Central memory CD4-positive, alpha-beta T cell (primary cell): ENCODE data around the gene DMPK.
"Not testable (repeated sequence)": the region's sequence is repeated elsewhere in the genome, so short reads cannot be mapped to it uniquely, and the experiment has no call there.

Experiments
- DNase-seq: peaks from one replicate; pipeline ENCODE4 v3.0.0; 2022

DMPK gene

DNA sequence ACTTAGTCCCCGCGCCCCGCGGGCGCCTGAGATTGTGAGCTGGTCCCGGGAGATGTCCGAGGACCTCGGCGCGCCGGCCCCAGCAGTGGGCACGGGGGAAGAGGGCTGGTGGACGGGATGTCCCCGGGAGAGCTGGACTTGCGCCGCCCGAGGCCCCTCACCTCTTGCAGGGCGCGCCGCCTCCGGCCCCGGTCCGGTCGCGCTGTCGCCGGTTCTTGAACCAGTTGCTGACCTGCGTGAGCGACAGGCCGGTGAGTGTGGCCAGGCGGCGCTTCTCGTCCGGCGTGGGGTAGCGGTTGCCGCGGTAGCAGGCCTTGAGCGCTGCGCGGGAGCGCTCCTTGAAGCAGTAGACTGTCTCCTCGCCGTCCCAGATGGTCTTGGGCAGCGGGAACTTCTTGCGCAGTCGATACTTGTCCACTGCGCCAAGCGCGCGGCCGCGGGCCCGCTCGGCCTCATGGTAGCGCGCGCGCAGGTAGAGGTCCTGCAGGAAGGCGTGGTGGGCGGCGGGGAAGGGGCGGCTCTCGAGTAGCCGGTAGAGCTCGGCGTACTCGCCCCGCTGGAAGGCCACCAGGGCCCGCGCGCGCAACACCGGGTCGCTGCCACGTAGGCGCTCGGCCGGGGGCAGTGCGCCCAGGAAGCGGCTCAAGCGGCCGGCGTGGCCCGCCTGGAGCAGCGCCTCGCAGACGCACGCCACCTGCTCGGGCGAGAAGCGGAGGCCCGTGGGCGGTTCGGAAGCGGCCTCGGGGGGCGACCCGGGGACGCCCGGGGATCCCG lies 14.2 kb downstream of the DMPK start:
- no peak for DNase-seq

DNA sequence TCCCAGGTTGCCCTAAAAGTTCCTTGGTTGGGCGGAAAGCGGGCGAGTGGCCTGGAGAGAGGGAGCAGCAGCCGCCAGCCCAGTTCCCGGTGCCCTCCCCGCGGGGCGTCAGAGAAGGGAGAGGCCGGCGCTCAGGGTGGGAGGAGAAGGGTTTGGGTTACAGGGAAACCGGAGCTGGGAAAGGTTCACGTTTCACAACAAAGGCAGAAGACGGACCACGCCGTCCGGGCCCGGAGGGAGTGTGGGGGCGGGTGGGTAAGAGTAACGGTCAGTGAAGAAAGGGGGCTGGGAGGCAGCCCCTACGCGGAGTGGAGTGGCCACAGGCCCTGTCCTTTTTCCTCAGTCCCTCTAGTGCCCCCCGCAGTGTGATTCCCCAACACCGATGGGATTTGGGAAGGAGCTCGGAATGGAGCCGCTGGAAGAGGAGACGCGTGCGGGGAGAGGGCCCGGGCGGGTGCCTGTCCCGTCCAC lies 14.8 kb downstream of the DMPK start:
- no peak for DNase-seq

DNA sequence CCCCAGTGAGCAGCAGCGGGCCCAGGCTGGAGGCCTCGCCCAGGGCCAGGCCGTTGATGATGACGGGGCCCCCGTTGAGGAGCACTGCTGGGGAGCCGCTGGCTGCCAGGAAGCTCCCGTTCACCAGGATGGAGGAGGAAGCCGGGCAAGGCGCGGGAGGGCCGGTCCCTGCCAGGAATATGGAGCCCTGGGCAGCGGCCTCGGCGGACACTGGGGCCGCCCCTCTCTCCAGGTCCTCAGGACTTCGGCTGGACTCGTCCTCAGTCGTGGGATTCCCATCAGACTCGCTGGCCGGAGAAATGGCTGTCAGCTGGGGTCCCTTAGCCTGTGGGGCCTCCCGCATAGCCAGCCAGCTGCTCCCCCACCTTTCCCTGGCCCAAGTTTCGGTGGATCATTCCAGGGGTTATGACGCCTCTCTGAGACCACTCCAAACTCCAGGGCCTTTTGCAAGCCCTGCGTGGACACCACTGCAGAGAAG lies 15.4 kb downstream of the DMPK start:
- no peak for DNase-seq

DNA sequence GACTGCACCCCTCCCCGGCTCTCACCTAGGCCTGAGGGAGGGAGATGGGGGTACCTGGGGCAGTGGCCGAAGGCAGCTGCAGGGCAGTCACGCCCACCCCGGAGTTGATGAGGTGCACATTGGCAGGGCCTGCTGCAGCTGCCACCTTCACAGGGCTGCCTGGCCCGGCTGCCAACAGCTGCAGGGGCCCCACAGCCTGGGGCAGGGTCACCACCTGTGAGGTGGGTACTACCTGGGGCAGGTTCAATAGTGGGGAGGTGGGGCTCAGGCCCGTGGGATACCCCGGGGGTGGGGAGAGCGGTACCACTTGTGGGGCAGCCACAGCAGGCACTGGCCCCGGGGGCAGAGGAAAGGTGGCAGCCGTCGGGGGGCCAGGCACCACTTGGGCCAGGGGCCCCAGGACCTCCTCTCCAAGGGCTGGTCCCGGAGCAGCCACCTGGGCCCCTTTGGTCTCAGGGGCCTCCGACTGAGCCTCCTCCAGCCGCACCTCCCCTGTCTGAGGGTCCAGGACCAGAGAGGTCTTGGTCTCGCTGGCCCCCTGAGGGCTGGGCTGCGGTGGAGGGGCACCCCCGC lies 15.9 kb downstream of the DMPK start:
- DNase-seq: no peak

DNA sequence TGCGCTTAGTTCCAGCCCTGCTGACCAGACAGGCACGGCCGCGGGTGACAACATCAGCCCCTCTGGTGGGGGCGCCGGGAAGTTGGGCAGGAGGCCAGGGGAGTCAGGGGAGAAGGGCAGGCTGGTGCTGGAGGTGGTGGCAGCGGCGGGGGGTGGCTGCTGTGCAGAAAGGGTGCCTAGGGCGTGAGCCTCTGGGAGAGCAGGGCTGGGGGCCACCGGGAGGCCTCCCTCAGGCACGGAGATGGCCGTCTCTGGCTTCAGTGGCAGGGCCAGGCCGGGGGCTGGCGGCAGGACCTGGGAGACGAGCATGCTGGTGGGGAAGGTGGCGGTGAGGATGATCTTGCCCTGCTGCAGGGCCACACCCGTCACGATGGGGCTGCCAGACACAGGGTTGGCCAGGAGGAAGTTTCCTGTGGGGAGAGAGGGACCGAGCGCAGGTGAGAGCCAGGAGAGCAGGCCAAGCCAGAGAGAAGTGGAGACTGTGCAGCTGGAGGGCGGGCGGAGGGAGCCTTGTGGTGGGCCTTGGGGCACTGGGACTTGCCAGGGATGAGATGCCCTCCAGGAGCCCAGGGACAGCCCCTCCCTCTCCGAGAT lies 16.5 kb downstream of the DMPK start:
- DNase-seq: no peak

DNA sequence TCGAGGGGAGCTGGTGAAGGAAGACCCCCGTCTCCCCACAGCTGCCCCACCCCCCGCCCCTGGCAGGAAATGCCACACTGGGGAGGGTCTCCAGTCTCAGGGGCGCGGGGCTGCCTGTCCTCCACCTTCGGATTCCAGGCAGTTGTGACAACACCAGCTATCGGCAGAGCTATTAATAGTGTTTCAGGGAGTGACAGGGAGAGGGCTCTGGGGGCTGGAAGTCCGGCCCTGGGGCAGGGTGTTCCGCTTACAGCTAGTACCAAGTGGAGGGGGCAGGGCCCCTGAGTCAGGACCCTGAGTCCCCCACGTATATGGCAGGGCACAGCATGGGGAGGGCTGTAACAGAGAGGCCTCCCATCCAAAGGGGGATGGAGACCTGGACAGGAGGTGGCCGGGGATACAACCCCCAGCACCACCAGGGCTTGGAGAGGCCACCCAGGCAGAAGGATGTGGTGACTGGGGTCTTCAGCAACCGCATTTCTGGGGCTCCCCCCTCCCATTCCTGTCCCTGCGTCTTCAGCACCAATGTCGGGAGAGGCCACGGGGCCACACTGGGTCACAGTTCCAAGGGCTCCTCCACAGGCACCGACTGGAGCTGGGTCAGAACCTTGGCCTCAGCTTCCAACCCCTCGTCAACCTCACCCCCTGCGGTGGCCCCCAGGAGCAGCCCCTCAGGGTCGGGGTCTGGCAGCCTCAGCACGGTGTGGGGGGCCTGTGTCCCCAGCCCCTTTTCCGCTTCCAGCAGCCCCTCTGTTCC lies 17.2 kb downstream of the DMPK start:
- no peak for DNase-seq

DNA sequence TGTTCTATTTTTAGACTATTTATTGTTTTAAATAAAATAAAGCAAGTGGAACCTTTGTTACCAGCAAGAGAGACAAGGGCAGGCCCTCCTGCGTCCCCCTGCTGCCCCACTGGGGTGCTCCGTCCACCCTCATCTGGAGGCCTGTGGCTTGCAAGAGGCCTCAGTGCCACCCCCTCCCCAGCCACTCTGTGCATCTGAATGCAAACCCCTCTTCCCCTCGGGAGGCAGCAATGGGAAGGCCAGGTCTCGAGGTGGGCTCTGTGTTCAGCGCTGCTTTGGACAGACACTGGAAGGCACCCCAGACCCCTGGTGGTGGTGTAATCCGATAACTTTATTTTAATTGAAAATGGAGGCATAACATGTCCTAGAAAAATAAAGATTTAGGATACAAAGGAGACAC lies 17.8 kb downstream of the DMPK start:
- no peak for DNase-seq

DNA sequence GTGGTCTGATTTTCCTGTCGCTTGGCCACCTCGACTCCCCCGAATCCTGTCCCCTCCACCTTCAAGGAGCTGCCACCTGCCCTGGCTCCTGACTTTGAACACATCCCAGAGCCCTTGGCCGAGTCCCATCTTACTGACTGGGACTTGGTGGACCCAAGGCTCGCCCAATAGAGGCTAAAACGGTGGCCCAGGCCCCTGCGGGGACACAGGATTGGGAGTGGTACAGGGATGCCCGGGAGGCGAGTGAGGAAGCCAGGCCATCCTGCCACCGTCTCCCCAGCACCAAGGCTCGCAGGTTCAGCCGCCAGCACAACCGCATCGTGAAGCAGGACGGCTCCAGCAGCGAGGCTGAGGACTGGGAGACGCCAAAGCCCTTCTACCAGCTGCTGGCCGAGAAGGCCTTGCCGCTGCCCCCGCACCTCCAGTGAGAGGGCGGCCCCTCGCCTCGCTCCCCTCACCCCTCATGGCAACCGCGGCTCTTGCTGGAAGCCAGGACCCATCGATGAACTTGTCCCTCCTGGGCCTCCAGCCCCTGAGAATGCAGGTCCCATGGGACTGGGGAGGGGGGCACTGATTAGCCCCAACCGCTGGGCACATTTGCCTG lies 18.5 kb downstream of the DMPK start:
- DNase-seq: no peak

DNA sequence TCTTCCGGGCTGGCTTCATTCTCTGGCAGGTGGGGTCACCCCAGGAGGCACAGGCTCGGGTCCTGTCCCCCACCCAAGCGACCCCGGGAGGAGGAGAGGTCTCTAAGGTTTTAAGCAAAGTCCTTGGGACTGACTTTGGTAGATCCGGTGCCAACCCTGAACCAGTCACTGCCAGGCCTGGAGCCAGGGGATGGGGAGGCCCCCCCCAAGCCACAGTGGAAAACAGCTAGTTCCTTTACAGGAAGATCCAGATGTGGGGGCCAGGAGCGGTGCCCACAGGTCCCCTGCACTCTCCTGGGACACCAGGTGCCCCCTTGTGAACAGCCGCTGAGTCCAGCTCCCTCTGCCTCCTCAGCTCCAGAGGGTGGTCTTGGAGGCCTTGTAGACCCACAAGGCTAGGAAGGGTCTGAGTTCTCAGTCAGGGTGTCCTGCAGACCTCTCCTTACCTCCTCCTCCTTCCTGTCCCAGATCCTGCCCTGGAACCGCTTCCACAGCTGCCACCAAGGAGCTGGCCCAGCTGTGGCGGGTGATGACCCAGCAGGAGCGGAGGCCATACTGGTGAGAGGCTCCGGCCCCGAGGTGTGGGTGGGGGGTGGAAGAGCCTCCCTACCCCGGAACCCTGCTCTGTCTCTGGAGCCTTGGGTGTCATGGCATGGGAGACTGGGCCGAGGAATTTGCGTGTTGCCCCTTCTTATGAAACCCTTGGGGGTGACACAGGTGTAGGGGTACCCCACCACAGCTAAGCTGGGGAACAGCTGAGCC lies 19.2 kb downstream of the DMPK start:
- DNase-seq: no peak

DNA sequence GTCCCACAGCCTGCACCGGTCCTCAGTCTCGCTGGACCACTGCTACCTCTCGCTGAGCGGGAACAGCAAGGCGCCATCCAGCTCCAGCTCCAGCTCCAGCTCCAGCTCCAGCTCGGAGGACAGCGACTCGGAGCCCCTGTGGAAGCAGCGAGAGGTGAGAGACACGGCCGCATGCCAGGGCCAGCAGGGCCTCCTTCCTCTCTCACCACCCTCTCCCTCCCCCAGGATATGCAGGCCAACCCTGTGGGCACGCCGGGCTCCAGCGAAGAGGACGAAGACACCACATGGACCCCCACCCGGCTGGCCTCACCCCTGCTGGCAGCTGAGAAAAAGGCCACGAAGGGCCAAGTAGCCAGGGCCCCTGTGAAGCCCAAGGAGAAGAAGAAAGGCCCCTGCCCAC lies 20.6 kb downstream of the DMPK start:
- no peak for DNase-seq

DNA sequence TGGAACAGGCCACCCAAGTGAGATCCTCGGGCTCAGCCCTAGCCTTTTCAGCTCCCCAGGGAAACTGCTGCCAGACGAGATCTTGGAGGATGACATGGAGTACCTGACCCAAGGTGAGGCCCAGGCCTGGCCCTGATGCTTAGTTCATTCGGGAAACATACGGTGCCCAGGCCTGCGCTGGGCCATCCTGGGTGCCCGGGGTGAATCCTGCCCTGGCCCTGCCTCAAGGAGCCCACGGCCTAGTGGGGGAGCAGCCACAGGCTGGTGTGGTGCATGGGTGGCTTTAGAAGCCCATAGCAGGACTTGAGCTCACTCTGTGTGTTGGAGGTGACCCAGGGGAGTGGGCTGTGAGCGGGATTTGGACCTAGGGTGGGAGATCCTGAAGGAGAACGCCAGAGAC lies 23.4 kb downstream of the DMPK start:
- DNase-seq: no peak

DNA sequence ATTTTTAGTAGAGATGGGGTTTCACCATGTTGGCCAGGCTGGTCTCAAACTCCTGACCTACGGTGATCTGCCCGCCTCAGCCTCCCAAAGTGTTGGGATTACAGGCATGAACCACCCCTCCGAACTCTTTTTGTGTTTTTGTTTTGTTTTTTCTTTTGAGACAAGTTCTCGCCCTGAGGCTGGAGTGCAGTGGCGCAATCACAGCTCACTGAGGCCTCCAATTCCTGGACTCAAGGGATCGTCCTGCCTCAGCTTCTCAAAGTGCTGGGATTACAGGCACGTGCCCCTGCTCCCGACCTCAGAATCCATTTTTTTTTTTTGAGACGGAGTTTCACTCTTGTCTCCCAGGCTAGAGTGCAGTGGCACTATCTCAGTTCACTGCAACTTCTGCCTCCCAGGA lies 24.6 kb downstream of the DMPK start:
- DNase-seq: no peak

DNA sequence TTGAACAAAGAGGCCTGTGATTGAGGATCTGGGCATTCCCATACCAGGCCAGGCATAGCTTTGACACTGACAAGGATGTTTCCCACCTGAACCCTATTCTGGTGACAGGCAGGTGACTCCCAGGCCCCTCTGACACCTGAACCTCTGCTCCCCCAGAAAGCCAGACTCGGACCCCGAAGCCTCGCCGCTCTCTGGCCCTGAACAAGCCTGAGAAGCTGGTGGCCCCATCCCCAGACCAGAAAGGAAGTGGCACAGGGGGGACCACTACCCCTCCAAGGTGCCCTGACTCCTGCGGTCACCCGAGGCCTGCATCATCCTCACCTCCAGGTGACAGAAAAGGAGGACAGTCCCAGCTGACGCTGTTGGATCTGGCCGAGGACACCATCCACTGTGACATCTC lies 28.0 kb downstream of the DMPK start:
- no peak for DNase-seq

DNA sequence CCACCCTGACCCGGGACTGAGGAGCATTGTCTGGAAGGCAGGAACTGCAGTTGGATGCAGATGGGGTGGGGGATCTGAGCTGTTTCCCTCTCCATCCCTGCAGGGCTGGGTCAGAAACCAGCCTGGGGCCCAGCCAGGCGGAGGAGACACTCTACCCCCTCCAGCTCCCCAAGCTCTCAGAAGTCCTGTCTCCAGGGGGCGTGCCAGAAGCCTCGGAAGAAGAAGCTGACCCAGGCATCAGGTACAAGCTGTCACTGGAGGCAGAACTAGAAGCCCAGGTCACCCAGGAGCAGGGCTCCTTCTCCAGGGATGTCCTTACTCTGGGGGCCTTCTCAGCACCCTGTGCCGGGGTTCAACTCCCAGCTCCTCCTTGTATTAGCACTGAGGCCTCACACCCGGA lies 28.7 kb downstream of the DMPK start:
- no peak for DNase-seq

DNA sequence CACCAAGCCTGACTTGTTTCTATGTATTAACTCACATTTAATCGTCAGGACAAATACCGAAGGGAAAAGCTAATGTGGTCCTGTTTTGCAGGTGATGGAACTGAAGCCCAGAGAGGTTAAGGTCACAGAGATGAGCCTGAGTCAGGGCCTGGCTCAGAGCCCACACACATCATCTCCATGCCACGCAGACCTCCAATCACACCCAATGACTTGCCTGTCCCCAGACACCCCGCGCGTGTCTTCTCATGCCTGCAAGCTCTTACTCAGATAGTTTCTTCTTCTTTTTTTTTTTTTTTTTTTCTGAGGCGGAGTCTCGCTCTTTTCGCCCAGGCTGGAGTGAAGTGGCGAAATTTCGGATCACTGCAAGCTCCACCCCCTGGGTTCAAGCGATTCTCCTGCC lies 29.7 kb downstream of the DMPK start:
- no peak for DNase-seq

DNA sequence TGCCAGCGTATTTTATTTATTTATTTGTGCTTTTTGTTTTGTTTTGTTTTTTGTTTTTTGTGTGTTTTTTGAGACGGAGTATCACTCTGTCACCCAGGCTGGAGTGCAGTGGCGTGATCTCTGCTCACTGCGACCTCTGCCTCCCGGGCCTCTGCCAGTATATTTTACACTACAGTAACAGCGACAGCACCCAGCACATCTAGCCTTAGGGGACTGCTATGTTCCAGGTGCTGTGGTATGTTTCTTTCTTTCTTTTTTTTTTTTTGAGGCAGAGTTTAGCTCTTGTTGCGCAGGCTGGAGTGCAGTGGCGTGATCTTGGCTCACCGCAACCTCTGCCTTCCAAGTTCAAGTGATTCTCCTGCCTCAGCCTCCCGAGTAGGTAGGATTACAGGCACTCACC lies 30.8 kb downstream of the DMPK start:
- DNase-seq: not testable (repeated sequence)

DNA sequence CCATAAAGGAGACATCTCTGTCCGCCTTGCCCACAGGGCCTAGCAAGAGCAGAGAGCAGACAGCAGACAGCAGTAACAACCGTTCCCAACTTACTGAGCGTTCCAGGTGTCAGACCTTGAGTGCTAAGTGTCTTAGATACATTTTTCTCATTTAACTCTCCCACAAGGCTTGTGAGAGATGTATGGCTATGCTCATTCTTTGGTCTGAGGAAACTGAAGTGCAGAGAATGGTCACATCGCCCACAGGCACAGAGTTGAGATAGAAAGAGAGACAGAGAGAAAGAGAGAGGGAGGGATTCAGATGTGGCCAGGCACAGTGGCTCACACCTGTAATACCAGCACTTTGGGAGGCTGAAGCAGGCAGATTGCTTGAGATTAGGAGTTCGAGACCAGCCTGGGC lies 34.8 kb downstream of the DMPK start:
- DNase-seq: no peak

DNA sequence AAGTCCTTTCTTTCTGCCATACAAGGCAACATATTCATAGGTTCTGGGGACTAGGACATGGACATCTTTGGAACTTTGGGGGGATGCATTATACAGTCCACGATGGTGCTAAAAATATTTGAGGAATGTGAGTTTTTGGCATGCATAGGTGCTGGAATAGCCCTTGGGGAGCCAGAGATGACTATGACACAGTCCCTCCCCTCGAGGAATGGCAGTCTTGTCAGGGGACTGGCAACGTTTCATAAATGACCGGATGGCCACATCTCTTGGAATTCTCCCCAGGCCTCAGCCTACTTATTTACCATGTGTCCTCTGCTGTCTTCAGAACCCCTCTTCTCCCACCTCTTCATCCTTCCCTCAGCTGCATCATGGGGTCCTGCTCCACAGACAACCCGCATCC lies 35.4 kb downstream of the DMPK start:
- no peak for DNase-seq

DNA sequence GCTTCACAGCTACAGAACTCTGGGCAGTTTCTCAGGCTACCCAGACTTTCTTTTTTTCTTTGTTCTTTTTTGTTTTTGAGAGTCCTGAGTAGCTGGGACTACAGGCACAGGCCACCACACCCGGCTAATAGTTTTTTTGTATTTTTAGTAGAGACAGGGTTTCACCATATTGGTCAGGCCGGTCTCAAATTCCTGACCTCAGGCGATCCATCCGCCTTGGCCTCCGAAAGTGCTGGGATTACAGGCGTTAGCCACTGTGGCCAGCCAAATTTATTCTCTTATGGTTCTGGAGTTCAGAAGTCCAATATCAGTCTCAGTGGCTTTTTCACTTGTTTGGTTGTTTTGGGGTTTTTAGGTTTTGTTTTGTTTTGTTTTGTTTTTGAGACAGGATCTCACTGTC lies 36.7 kb downstream of the DMPK start:
- DNase-seq: no peak

DNA sequence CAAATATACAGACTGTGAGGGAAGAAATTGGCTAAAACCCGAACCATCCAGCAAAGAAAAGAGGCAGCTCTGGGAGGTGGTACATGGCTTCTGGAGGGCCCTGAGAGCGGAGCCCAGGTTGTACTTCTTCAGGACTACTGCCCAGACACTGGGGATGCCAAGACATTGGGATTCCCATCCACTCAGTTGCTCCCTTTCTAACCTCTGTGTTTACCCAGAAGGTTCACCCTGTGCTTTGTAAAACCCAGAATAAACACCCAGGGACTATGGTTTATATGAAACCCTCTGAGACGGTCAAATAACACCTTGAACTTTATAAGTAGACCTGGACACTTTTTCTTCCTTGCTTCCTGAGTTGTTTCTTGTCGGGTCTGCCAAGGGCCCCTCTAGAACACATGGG lies 39.3 kb downstream of the DMPK start:
- DNase-seq: no peak

DNA sequence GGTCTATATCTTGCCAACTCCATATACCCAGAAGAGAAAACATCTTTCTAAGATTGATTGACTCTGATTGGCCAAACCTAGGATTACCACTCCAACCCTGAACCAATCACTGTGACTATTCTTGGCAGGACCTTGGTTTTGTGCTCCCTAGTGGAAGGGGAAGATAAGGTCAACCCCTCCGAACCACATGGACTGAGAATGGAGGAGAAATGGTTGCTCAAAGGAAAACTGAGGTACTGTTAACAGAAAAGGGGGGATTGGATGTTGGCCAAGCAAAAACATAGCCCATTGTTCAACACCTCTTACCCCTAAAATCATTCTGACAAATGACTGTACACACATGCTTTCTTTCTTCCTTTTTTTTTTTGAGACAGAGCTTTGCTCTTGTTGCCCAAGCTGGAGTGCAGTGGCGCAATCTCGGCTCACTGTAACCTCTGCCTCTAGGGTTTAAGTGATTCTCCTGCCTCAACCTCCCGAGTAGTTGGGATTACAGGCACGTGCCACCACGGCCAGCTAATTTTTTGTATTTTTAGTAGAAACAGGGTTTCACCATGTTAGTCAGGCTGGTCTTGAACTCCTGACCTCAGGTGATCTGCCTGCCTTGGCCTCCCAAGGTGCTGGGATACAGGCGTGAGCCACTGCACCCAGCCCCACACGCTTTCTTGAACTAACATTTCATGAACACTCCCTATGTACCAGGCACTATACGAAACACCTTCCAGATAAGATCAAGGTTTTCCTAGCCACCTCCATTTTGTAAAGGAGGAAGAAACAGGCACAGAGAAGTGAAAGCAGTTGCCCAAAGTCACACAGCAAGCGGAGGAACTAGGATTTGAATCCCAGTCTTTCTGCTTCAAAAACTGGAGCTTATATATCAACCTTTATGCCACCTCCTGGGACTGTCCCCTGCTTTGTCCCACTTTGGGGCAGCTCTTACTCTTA lies 42.5 kb downstream of the DMPK start:
- no peak for DNase-seq
